ENCODE data around the gene BEND2. TPM values are rescaled to one million over a fixed set of nuclear protein-coding genes. Genes with fewer than 3 reads are reported as not detected.
A peak's percentile ranks its signal among the peaks of the same experiment; 100 is the strongest.
"Not testable (repeated sequence)": the region's sequence is repeated elsewhere in the genome, so short reads cannot be mapped to it uniquely, and the experiment has no call there.

Gene BEND2
- total RNA-seq (not detected), polyA plus RNA-seq (not detected), total RNA-seq (0 reads per million in 6 experiments)

GRCh38 chrX:18220786-18221185 is at the start of gene BEND2:
Gene BEND2 (minus strand): TSS chrX:18220886. CDS start chrX:18220750, 136 bp downstream.
- POLR2A ChIA-PET: no interaction called here
- ATAC-seq: no peak
- Mint-ChIP-seq H3K27me3 (no peaks in the 10 kb centered on the region), H3K36me3 (peaks cover 0 to 3% (median 0%) of the 10 kb centered on the region in 3 donors), H3K9me3 (peaks cover 0 to 11% (median 0%) of the 10 kb centered on the region in 9 donors), H3K4me1 (no peaks in the 10 kb centered on the region), H3K27ac (no peak within 1 kb of the TSS), H3K4me3 (no peak within 1 kb of the TSS)
- DNase-seq: no peak

- no peak for ATAC-seq
- H3K27me3 Mint-ChIP-seq: no peaks in the 10 kb centered on the region
- POLR2A ChIA-PET: no interaction called here
These were observed 34.4 kb upstream of the BEND2 start for GRCh38 chrX:18255059-18255458.

GRCh38 chrX:18252644-18253359 is 32.1 kb upstream of the BEND2 start:
- Mint-ChIP-seq H3K4me3 (no peak overlapping the region), H3K36me3 (peaks cover 3 to 8% (median 8%) of the 10 kb centered on the region in 3 donors), H3K4me1 (no peaks in the 10 kb centered on the region), H3K9me3 (peaks cover 0 to 2% (median 0%) of the 10 kb centered on the region in 9 donors), H3K27ac (peak overlapping the region in 1 of 10 donors; percentile 9), H3K27me3 (no peaks in the 10 kb centered on the region)
- ATAC-seq (no peak), DNase-seq (no peak)
- POLR2A ChIA-PET: no interaction called here

More at GRCh38 chrX:18255059-18255458, 34.4 kb upstream of the BEND2 start:
- Mint-ChIP-seq H3K4me3 (no peak overlapping the region), H3K9me3 (peaks cover 0 to 2% (median 0%) of the 10 kb centered on the region in 9 donors), H3K27ac (peak overlapping the region in 1 of 10 donors; percentile 12), H3K4me1 (no peaks in the 10 kb centered on the region), H3K36me3 (peaks cover 3 to 8% (median 8%) of the 10 kb centered on the region in 3 donors)
- DNase-seq: no peak

- H3K36me3 Mint-ChIP-seq, ATAC-seq, H3K4me1 Mint-ChIP-seq, H3K9me3 Mint-ChIP-seq, H3K4me3 Mint-ChIP-seq, H3K27me3 Mint-ChIP-seq, H3K27ac Mint-ChIP-seq, POLR2A ChIA-PET, DNase-seq: not testable (repeated sequence)
These were observed 9.0 kb upstream of the BEND2 start for GRCh38 chrX:18229646-18230045.

GRCh38 chrX:18228069-18228468 is 7.4 kb upstream of the BEND2 start:
- Mint-ChIP-seq H3K27me3 (peaks cover 0 to 4% (median 0%) of the 10 kb centered on the region in 5 donors), H3K27ac (no peak overlapping the region), H3K4me1 (no peaks in the 10 kb centered on the region), H3K9me3 (peaks cover 0 to 4% (median 0%) of the 10 kb centered on the region in 9 donors), H3K36me3 (peaks cover 0 to 3% (median 0%) of the 10 kb centered on the region in 3 donors), H3K4me3 (no peak overlapping the region)
- POLR2A ChIA-PET: no interaction called here
- no peak for DNase-seq
- no peak for ATAC-seq

GRCh38 chrX:18227458-18227857 is 6.8 kb upstream of the BEND2 start:
- ATAC-seq: no peak
- DNase-seq: no peak
- POLR2A ChIA-PET: no interaction called here
- peaks cover 0 to 3% (median 0%) of the 10 kb centered on the region in 3 donors for H3K36me3 Mint-ChIP-seq
- no peaks in the 10 kb centered on the region for H3K4me1 Mint-ChIP-seq
- no peak overlapping the region for H3K4me3 Mint-ChIP-seq
- H3K27me3 Mint-ChIP-seq: peaks cover 0 to 4% (median 0%) of the 10 kb centered on the region in 5 donors
- peaks cover 0 to 4% (median 0%) of the 10 kb centered on the region in 9 donors for H3K9me3 Mint-ChIP-seq
- peak overlapping the region in 1 of 10 donors; percentile 48 for H3K27ac Mint-ChIP-seq

- Mint-ChIP-seq H3K4me3 (no peak overlapping the region), H3K27me3 (no peaks in the 10 kb centered on the region), H3K9me3 (peaks cover 0 to 5% (median 0%) of the 10 kb centered on the region in 9 donors), H3K27ac (peak overlapping the region in 1 of 10 donors; percentile 43), H3K36me3 (no peaks in the 10 kb centered on the region), H3K4me1 (no peaks in the 10 kb centered on the region)
- peak in 2 of 10 donors; percentile 1 to 13 for DNase-seq
- POLR2A ChIA-PET: no interaction called here
- ATAC-seq: no peak
These were observed 10.2 kb downstream of the BEND2 start for GRCh38 chrX:18210470-18210869.

- Mint-ChIP-seq H3K27ac (no peak overlapping the region), H3K9me3 (peaks cover 0 to 3% (median 0%) of the 10 kb centered on the region in 9 donors), H3K27me3 (no peaks in the 10 kb centered on the region), H3K36me3 (no peaks in the 10 kb centered on the region), H3K4me3 (no peak overlapping the region), H3K4me1 (no peaks in the 10 kb centered on the region)
- ATAC-seq (no peak), DNase-seq (no peak)
- POLR2A ChIA-PET: no interaction called here
These were observed 14.0 kb downstream of the BEND2 start for GRCh38 chrX:18206657-18207056.

- POLR2A ChIA-PET: no interaction called here
- Mint-ChIP-seq H3K9me3 (peaks cover 0 to 3% (median 0%) of the 10 kb centered on the region in 9 donors), H3K36me3 (no peaks in the 10 kb centered on the region), H3K4me1 (no peaks in the 10 kb centered on the region), H3K27me3 (peaks cover 0 to 2% (median 0%) of the 10 kb centered on the region in 5 donors), H3K4me3 (no peak overlapping the region), H3K27ac (no peak overlapping the region)
- ATAC-seq: no peak
- no peak for DNase-seq
These were observed 17.1 kb downstream of the BEND2 start for GRCh38 chrX:18203631-18204030.

- ATAC-seq (no peak), DNase-seq (no peak)
- Mint-ChIP-seq H3K36me3 (no peaks in the 10 kb centered on the region), H3K4me3 (no peak overlapping the region), H3K27me3 (peaks cover 0 to 16% (median 4%) of the 10 kb centered on the region in 5 donors), H3K9me3 (peaks cover 0 to 7% (median 0%) of the 10 kb centered on the region in 9 donors), H3K4me1 (no peaks in the 10 kb centered on the region), H3K27ac (no peak overlapping the region)
- POLR2A ChIA-PET: no interaction called here
These were observed 26.0 kb downstream of the BEND2 start for GRCh38 chrX:18194688-18195087.

GRCh38 chrX:18179446-18179845 is 41.2 kb downstream of the BEND2 start:
- H3K27ac Mint-ChIP-seq: no peak overlapping the region
- no peaks in the 10 kb centered on the region for H3K4me1 Mint-ChIP-seq
- POLR2A ChIA-PET: no interaction called here
- no peaks in the 10 kb centered on the region for H3K36me3 Mint-ChIP-seq
- DNase-seq (no peak), ATAC-seq (no peak)
- no peak overlapping the region for H3K4me3 Mint-ChIP-seq
- no peaks in the 10 kb centered on the region for H3K9me3 Mint-ChIP-seq
- H3K27me3 Mint-ChIP-seq: peaks cover 0 to 13% (median 7%) of the 10 kb centered on the region in 5 donors

GRCh38 chrX:18174971-18175370 is 45.7 kb downstream of the BEND2 start:
- no peaks in the 10 kb centered on the region for H3K9me3 Mint-ChIP-seq
- POLR2A ChIA-PET: no interaction called here
- H3K27ac Mint-ChIP-seq: peak overlapping the region in 1 of 10 donors; percentile 13
- H3K27me3 Mint-ChIP-seq: peaks cover 0 to 10% (median 4%) of the 10 kb centered on the region in 5 donors
- no peak for ATAC-seq
- no peaks in the 10 kb centered on the region for H3K36me3 Mint-ChIP-seq
- no peaks in the 10 kb centered on the region for H3K4me1 Mint-ChIP-seq
- DNase-seq: no peak
- H3K4me3 Mint-ChIP-seq: no peak overlapping the region

- no peak overlapping the region for H3K4me3 Mint-ChIP-seq
- POLR2A ChIA-PET: no interaction called here
- DNase-seq: no peak
- no peaks in the 10 kb centered on the region for H3K9me3 Mint-ChIP-seq
- H3K27me3 Mint-ChIP-seq: peaks cover 0 to 6% (median 4%) of the 10 kb centered on the region in 5 donors
- H3K27ac Mint-ChIP-seq: no peak overlapping the region
- no peaks in the 10 kb centered on the region for H3K36me3 Mint-ChIP-seq
- H3K4me1 Mint-ChIP-seq: no peaks in the 10 kb centered on the region
- ATAC-seq: no peak
These were observed 46.5 kb downstream of the BEND2 start for GRCh38 chrX:18174209-18174608.
